GM18499 (cell line): ENCODE results near the gene PRSS36.
"Not testable (repeated sequence)": the region's sequence is repeated elsewhere in the genome, so short reads cannot be mapped to it uniquely, and the experiment has no call there.

Source experiments
- ATAC-seq: cut with Tn5 transposase; IDR thresholded peaks from one replicate; pipeline ENCODE4 v1.9.1; 2021; ENCODE audit warnings: moderate number of reproducible peaks; ENCODE audit not compliant: insufficient read depth, unreplicated experiment

PRSS36 gene

GRCh38 chr16:31107465-31107867, 42.4 kb downstream of the PRSS36 start:
- no peak for ATAC-seq

- no peak for ATAC-seq
These were observed 43.1 kb downstream of the PRSS36 start for GRCh38 chr16:31106509-31107464.

GRCh38 chr16:31105677-31106213, 44.1 kb downstream of the PRSS36 start:
- no peak for ATAC-seq

GRCh38 chr16:31100876-31101641, 48.8 kb downstream of the PRSS36 start:
- ATAC-seq, result not testable (repeated sequence)

GRCh38 chr16:31099860-31100638, 49.8 kb downstream of the PRSS36 start:
- no peak for ATAC-seq

GRCh38 chr16:31094424-31095120, 55.3 kb downstream of the PRSS36 start, which contains the start of gene VKORC1:
VKORC1 (minus strand) TSS chr16:31094797; CDS start chr16:31094729, 68 bp downstream.
- ATAC-seq, result peak; percentile 59

GRCh38 chr16:31094088-31094423, 55.8 kb downstream of the PRSS36 start:
- no peak for ATAC-seq

- no peak for ATAC-seq
These were observed 56.6 kb downstream of the PRSS36 start for GRCh38 chr16:31093132-31093703.

- no peak for ATAC-seq
These were observed 57.5 kb downstream of the PRSS36 start for GRCh38 chr16:31092330-31092729.

GRCh38 chr16:31090540-31090939, 59.3 kb downstream of the PRSS36 start:
- no peak for ATAC-seq

- ATAC-seq, result no peak
These were observed 60.7 kb downstream of the PRSS36 start for GRCh38 chr16:31089199-31089598.
